HG03378 (cell line): ENCODE results near the gene GPR141.
A peak's percentile ranks its signal among the peaks of the same experiment; 100 is the strongest.
"Not testable (repeated sequence)": the region's sequence is repeated elsewhere in the genome, so short reads cannot be mapped to it uniquely, and the experiment has no call there.

Experiments used
- ATAC-seq: cut with Tn5 transposase; IDR thresholded peaks from one replicate; pipeline ENCODE4 v1.9.1; 2021; ENCODE audit warnings: mild to moderate bottlenecking, moderate library complexity; ENCODE audit not compliant: unreplicated experiment

GPR141 gene

GRCh38 chr7:37684927-37685326 lies 1.4 kb downstream of the GPR141 start:
- no peak for ATAC-seq

- no peak for ATAC-seq
Observed at GRCh38 chr7:37686556-37687345, 3.2 kb downstream of the GPR141 start.

GRCh38 chr7:37690206-37690605 lies 6.6 kb downstream of the GPR141 start:
- no peak for ATAC-seq

- ATAC-seq: no peak
Observed at GRCh38 chr7:37694208-37695094, 10.9 kb downstream of the GPR141 start.

GRCh38 chr7:37698276-37698675 lies 14.7 kb downstream of the GPR141 start:
- ATAC-seq: no peak

- no peak for ATAC-seq
Observed at GRCh38 chr7:37698782-37699181, 15.2 kb downstream of the GPR141 start.

GRCh38 chr7:37701769-37702168 lies 18.2 kb downstream of the GPR141 start:
- ATAC-seq: no peak

- ATAC-seq: no peak
Observed at GRCh38 chr7:37703361-37703760, 19.8 kb downstream of the GPR141 start.

GRCh38 chr7:37704328-37704833 lies 20.8 kb downstream of the GPR141 start:
- not testable (repeated sequence) for ATAC-seq

- ATAC-seq: no peak
Observed at GRCh38 chr7:37705976-37706375, 22.4 kb downstream of the GPR141 start.

GRCh38 chr7:37706804-37707203 lies 23.2 kb downstream of the GPR141 start:
- no peak for ATAC-seq

GRCh38 chr7:37707754-37708485 lies 24.4 kb downstream of the GPR141 start:
- ATAC-seq: no peak

- peak; percentile 95 for ATAC-seq
Observed at GRCh38 chr7:37709631-37710509, 26.3 kb downstream of the GPR141 start.

- no peak for ATAC-seq
Observed at GRCh38 chr7:37713613-37714012, 30.0 kb downstream of the GPR141 start.

GRCh38 chr7:37714606-37715005 lies 31.0 kb downstream of the GPR141 start:
- no peak for ATAC-seq

GRCh38 chr7:37718585-37718984 lies 35.0 kb downstream of the GPR141 start:
- peak; percentile 42 for ATAC-seq

- ATAC-seq: peak; percentile 94
Observed at GRCh38 chr7:37719077-37719476, 35.5 kb downstream of the GPR141 start.

- no peak for ATAC-seq
Observed at GRCh38 chr7:37724732-37725131, 41.2 kb downstream of the GPR141 start.

- ATAC-seq: no peak
Observed at GRCh38 chr7:37726016-37726415, 42.5 kb downstream of the GPR141 start.

- ATAC-seq: peak; percentile 54
Observed at GRCh38 chr7:37728747-37729146, 45.2 kb downstream of the GPR141 start.
